ENCODE measurements around the gene ZNF14. TPM values are rescaled to one million over a fixed set of nuclear protein-coding genes. Genes with fewer than 3 reads are reported as not detected.
"Not testable (repeated sequence)": the region's sequence is repeated elsewhere in the genome, so short reads cannot be mapped to it uniquely, and the experiment has no call there.

The ZNF14 gene
- total RNA-seq, 1 donor from 2014 or later, result 6.8 TPM

- Histone ChIP-seq H3K27me3 (ENCODE audit: control insufficient read depth in 3 of 3, insufficient read depth in 3 of 3, low read length in 3 of 3) (no peaks in the 10 kb centered on the region), H3K36me3 (ENCODE audit: control insufficient read depth in 3 of 3, insufficient read depth in 3 of 3, low read length in 3 of 3) (peaks cover 2 to 9% (median 3%) of the 10 kb centered on the region in 3 donors), H3K9me3 (ENCODE audit: control insufficient read depth in 3 of 3, low read length in 3 of 3) (peaks cover 3 to 10% (median 4%) of the 10 kb centered on the region in 3 donors), H3K27ac (ENCODE audit: low read depth, low read length) (no peak overlapping the region), H3K4me3 (ENCODE audit: low read length in 3 of 3) (no peak overlapping the region), H3K9ac (ENCODE audit: low read depth in 1 of 3, low read length in 3 of 3) (no peak overlapping the region), H3K4me1 (ENCODE audit: control insufficient read depth in 3 of 3, insufficient read depth in 3 of 3, low read length in 3 of 3) (no peaks in the 10 kb centered on the region)
Observed at GRCh38 chr19:19696386-19696785, 36.5 kb downstream of the ZNF14 start.

- H3K9ac ChIP-seq (ENCODE audit: low read depth in 1 of 3, low read length in 3 of 3), result no peak overlapping the region
- H3K27ac ChIP-seq (ENCODE audit: low read depth, low read length), result no peak overlapping the region
- no peaks in the 10 kb centered on the region for H3K36me3 ChIP-seq (ENCODE audit: control insufficient read depth in 3 of 3, insufficient read depth in 3 of 3, low read length in 3 of 3)
- H3K9me3 ChIP-seq (ENCODE audit: control insufficient read depth in 3 of 3, low read length in 3 of 3), result no peaks in the 10 kb centered on the region
- no peaks in the 10 kb centered on the region for H3K27me3 ChIP-seq (ENCODE audit: control insufficient read depth in 3 of 3, insufficient read depth in 3 of 3, low read length in 3 of 3)
- no peaks in the 10 kb centered on the region for H3K4me1 ChIP-seq (ENCODE audit: control insufficient read depth in 3 of 3, insufficient read depth in 3 of 3, low read length in 3 of 3)
- H3K4me3 ChIP-seq (ENCODE audit: low read length in 3 of 3), result no peak overlapping the region
Observed at GRCh38 chr19:19691683-19692082, 41.2 kb downstream of the ZNF14 start.

GRCh38 chr19:19689023-19689422 is 43.9 kb downstream of the ZNF14 start:
- H3K9me3 ChIP-seq (ENCODE audit: control insufficient read depth in 3 of 3, low read length in 3 of 3); H3K27ac ChIP-seq (ENCODE audit: low read depth, low read length); H3K4me1 ChIP-seq (ENCODE audit: control insufficient read depth in 3 of 3, insufficient read depth in 3 of 3, low read length in 3 of 3); H3K9ac ChIP-seq (ENCODE audit: low read depth in 1 of 3, low read length in 3 of 3); H3K27me3 ChIP-seq (ENCODE audit: control insufficient read depth in 3 of 3, insufficient read depth in 3 of 3, low read length in 3 of 3); H3K36me3 ChIP-seq (ENCODE audit: control insufficient read depth in 3 of 3, insufficient read depth in 3 of 3, low read length in 3 of 3); H3K4me3 ChIP-seq (ENCODE audit: low read length in 3 of 3): not testable (repeated sequence)

- Histone ChIP-seq H3K27me3 (ENCODE audit: control insufficient read depth in 3 of 3, insufficient read depth in 3 of 3, low read length in 3 of 3) (no peaks in the 10 kb centered on the region), H3K9me3 (ENCODE audit: control insufficient read depth in 3 of 3, low read length in 3 of 3) (peaks cover 0 to 3% (median 0%) of the 10 kb centered on the region in 3 donors), H3K27ac (ENCODE audit: low read depth, low read length) (no peak overlapping the region), H3K4me1 (ENCODE audit: control insufficient read depth in 3 of 3, insufficient read depth in 3 of 3, low read length in 3 of 3) (no peaks in the 10 kb centered on the region), H3K36me3 (ENCODE audit: control insufficient read depth in 3 of 3, insufficient read depth in 3 of 3, low read length in 3 of 3) (no peaks in the 10 kb centered on the region), H3K9ac (ENCODE audit: low read depth in 1 of 3, low read length in 3 of 3) (no peak overlapping the region), H3K4me3 (ENCODE audit: low read length in 3 of 3) (no peak overlapping the region)
Observed at GRCh38 chr19:19687090-19687489, 45.8 kb downstream of the ZNF14 start.

- Histone ChIP-seq H3K9ac (ENCODE audit: low read depth in 1 of 3, low read length in 3 of 3) (no peak overlapping the region), H3K36me3 (ENCODE audit: control insufficient read depth in 3 of 3, insufficient read depth in 3 of 3, low read length in 3 of 3) (no peaks in the 10 kb centered on the region), H3K4me1 (ENCODE audit: control insufficient read depth in 3 of 3, insufficient read depth in 3 of 3, low read length in 3 of 3) (no peaks in the 10 kb centered on the region), H3K9me3 (ENCODE audit: control insufficient read depth in 3 of 3, low read length in 3 of 3) (peaks cover 0 to 3% (median 0%) of the 10 kb centered on the region in 3 donors), H3K27me3 (ENCODE audit: control insufficient read depth in 3 of 3, insufficient read depth in 3 of 3, low read length in 3 of 3) (no peaks in the 10 kb centered on the region), H3K27ac (ENCODE audit: low read depth, low read length) (no peak overlapping the region), H3K4me3 (ENCODE audit: low read length in 3 of 3) (no peak overlapping the region)
Observed at GRCh38 chr19:19686580-19686979, 46.3 kb downstream of the ZNF14 start.

GRCh38 chr19:19686119-19686518 is 46.8 kb downstream of the ZNF14 start:
- not testable (repeated sequence) for H3K4me1 ChIP-seq (ENCODE audit: control insufficient read depth in 3 of 3, insufficient read depth in 3 of 3, low read length in 3 of 3); H3K4me3 ChIP-seq (ENCODE audit: low read length in 3 of 3); H3K27ac ChIP-seq (ENCODE audit: low read depth, low read length); H3K9ac ChIP-seq (ENCODE audit: low read depth in 1 of 3, low read length in 3 of 3); H3K27me3 ChIP-seq (ENCODE audit: control insufficient read depth in 3 of 3, insufficient read depth in 3 of 3, low read length in 3 of 3); H3K36me3 ChIP-seq (ENCODE audit: control insufficient read depth in 3 of 3, insufficient read depth in 3 of 3, low read length in 3 of 3); H3K9me3 ChIP-seq (ENCODE audit: control insufficient read depth in 3 of 3, low read length in 3 of 3)

- H3K27me3 ChIP-seq (ENCODE audit: control insufficient read depth in 3 of 3, insufficient read depth in 3 of 3, low read length in 3 of 3), result no peaks in the 10 kb centered on the region
- H3K9me3 ChIP-seq (ENCODE audit: control insufficient read depth in 3 of 3, low read length in 3 of 3), result peaks cover 0 to 12% (median 4%) of the 10 kb centered on the region in 3 donors
- H3K27ac ChIP-seq (ENCODE audit: low read depth, low read length), result no peak overlapping the region
- no peaks in the 10 kb centered on the region for H3K4me1 ChIP-seq (ENCODE audit: control insufficient read depth in 3 of 3, insufficient read depth in 3 of 3, low read length in 3 of 3)
- H3K36me3 ChIP-seq (ENCODE audit: control insufficient read depth in 3 of 3, insufficient read depth in 3 of 3, low read length in 3 of 3), result peaks cover 21 to 29% (median 28%) of the 10 kb centered on the region in 3 donors
- H3K9ac ChIP-seq (ENCODE audit: low read depth in 1 of 3, low read length in 3 of 3), result no peak overlapping the region
- H3K4me3 ChIP-seq (ENCODE audit: low read length in 3 of 3), result no peak overlapping the region
Observed at GRCh38 chr19:19679176-19680073, 53.5 kb downstream of the ZNF14 start.

GRCh38 chr19:19677579-19677978 is 55.3 kb downstream of the ZNF14 start:
- H3K9me3 ChIP-seq (ENCODE audit: control insufficient read depth in 3 of 3, low read length in 3 of 3), result peaks cover 0 to 12% (median 4%) of the 10 kb centered on the region in 3 donors
- no peaks in the 10 kb centered on the region for H3K27me3 ChIP-seq (ENCODE audit: control insufficient read depth in 3 of 3, insufficient read depth in 3 of 3, low read length in 3 of 3)
- no peak overlapping the region for H3K4me3 ChIP-seq (ENCODE audit: low read length in 3 of 3)
- H3K36me3 ChIP-seq (ENCODE audit: control insufficient read depth in 3 of 3, insufficient read depth in 3 of 3, low read length in 3 of 3), result peaks cover 21 to 29% (median 28%) of the 10 kb centered on the region in 3 donors
- no peak overlapping the region for H3K9ac ChIP-seq (ENCODE audit: low read depth in 1 of 3, low read length in 3 of 3)
- H3K4me1 ChIP-seq (ENCODE audit: control insufficient read depth in 3 of 3, insufficient read depth in 3 of 3, low read length in 3 of 3), result no peaks in the 10 kb centered on the region
- H3K27ac ChIP-seq (ENCODE audit: low read depth, low read length), result no peak overlapping the region

- no peak overlapping the region for H3K4me3 ChIP-seq (ENCODE audit: low read length in 3 of 3)
- peaks cover 12 to 17% (median 15%) of the 10 kb centered on the region in 3 donors for H3K36me3 ChIP-seq (ENCODE audit: control insufficient read depth in 3 of 3, insufficient read depth in 3 of 3, low read length in 3 of 3)
- peaks cover 0 to 4% (median 3%) of the 10 kb centered on the region in 3 donors for H3K9me3 ChIP-seq (ENCODE audit: control insufficient read depth in 3 of 3, low read length in 3 of 3)
- H3K27ac ChIP-seq (ENCODE audit: low read depth, low read length), result no peak overlapping the region
- no peaks in the 10 kb centered on the region for H3K27me3 ChIP-seq (ENCODE audit: control insufficient read depth in 3 of 3, insufficient read depth in 3 of 3, low read length in 3 of 3)
- no peak overlapping the region for H3K9ac ChIP-seq (ENCODE audit: low read depth in 1 of 3, low read length in 3 of 3)
- H3K4me1 ChIP-seq (ENCODE audit: control insufficient read depth in 3 of 3, insufficient read depth in 3 of 3, low read length in 3 of 3), result peaks cover 5 to 7% (median 6%) of the 10 kb centered on the region in 3 donors
Observed at GRCh38 chr19:19674315-19674714, 58.6 kb downstream of the ZNF14 start.

GRCh38 chr19:19672816-19673215 is 60.1 kb downstream of the ZNF14 start:
- H3K9me3 ChIP-seq (ENCODE audit: control insufficient read depth in 3 of 3, low read length in 3 of 3), result no peaks in the 10 kb centered on the region
- H3K36me3 ChIP-seq (ENCODE audit: control insufficient read depth in 3 of 3, insufficient read depth in 3 of 3, low read length in 3 of 3), result peaks cover 3 to 10% (median 4%) of the 10 kb centered on the region in 3 donors
- H3K4me3 ChIP-seq (ENCODE audit: low read length in 3 of 3), result no peak overlapping the region
- no peaks in the 10 kb centered on the region for H3K27me3 ChIP-seq (ENCODE audit: control insufficient read depth in 3 of 3, insufficient read depth in 3 of 3, low read length in 3 of 3)
- no peak overlapping the region for H3K9ac ChIP-seq (ENCODE audit: low read depth in 1 of 3, low read length in 3 of 3)
- H3K4me1 ChIP-seq (ENCODE audit: control insufficient read depth in 3 of 3, insufficient read depth in 3 of 3, low read length in 3 of 3), result peaks cover 8 to 16% (median 12%) of the 10 kb centered on the region in 3 donors
- H3K27ac ChIP-seq (ENCODE audit: low read depth, low read length), result no peak overlapping the region
